GM15510 (cell line): ENCODE results near the gene HTR5A.

Experiments
- POLR2A ChIP-seq: IDR thresholded peaks from 3 replicates; pipeline ENCODE4 v1.6.1; 2011; ENCODE audit warnings: borderline replicate concordance; ENCODE audit not compliant: insufficient read length; ENCODE audit errors: extremely low read depth

The HTR5A gene

GRCh38 chr7:155069992-155070751, at the start of gene HTR5A:
Gene HTR5A, plus strand, starts transcription at chr7:155070324. Its CDS starts 576 bp downstream, at chr7:155070900.
- no peak for TF ChIP-seq POLR2A

GRCh38 chr7:155020996-155021395, 49.1 kb upstream of the HTR5A start:
- TF ChIP-seq POLR2A, result no peak

- no peak for TF ChIP-seq POLR2A
These were observed 48.4 kb upstream of the HTR5A start for GRCh38 chr7:155021699-155022145.

GRCh38 chr7:155027879-155028278, 42.2 kb upstream of the HTR5A start:
- TF ChIP-seq POLR2A, result no peak

- no peak for TF ChIP-seq POLR2A
These were observed 37.1 kb upstream of the HTR5A start for GRCh38 chr7:155032978-155033377.

GRCh38 chr7:155038335-155038734, 31.8 kb upstream of the HTR5A start:
- TF ChIP-seq POLR2A, result no peak

- no peak for TF ChIP-seq POLR2A
These were observed 26.4 kb upstream of the HTR5A start for GRCh38 chr7:155043756-155044155.

GRCh38 chr7:155048006-155048405, 22.1 kb upstream of the HTR5A start:
- TF ChIP-seq POLR2A, result no peak

GRCh38 chr7:155051355-155051754, 18.8 kb upstream of the HTR5A start:
- no peak for TF ChIP-seq POLR2A

- TF ChIP-seq POLR2A, result no peak
These were observed 17.1 kb upstream of the HTR5A start for GRCh38 chr7:155053002-155053401.

GRCh38 chr7:155054761-155055160, 15.4 kb upstream of the HTR5A start:
- no peak for TF ChIP-seq POLR2A

GRCh38 chr7:155057076-155057475, 13.0 kb upstream of the HTR5A start:
- no peak for TF ChIP-seq POLR2A

- TF ChIP-seq POLR2A, result no peak
These were observed 11.2 kb upstream of the HTR5A start for GRCh38 chr7:155058896-155059295.

- no peak for TF ChIP-seq POLR2A
These were observed 10.4 kb upstream of the HTR5A start for GRCh38 chr7:155059703-155060102.

GRCh38 chr7:155062411-155062810, 7.7 kb upstream of the HTR5A start:
- TF ChIP-seq POLR2A, result no peak

GRCh38 chr7:155064186-155064585, 5.9 kb upstream of the HTR5A start:
- no peak for TF ChIP-seq POLR2A
